ENCODE measurements around the gene EIF1AX.

EIF1AX gene

DNA sequence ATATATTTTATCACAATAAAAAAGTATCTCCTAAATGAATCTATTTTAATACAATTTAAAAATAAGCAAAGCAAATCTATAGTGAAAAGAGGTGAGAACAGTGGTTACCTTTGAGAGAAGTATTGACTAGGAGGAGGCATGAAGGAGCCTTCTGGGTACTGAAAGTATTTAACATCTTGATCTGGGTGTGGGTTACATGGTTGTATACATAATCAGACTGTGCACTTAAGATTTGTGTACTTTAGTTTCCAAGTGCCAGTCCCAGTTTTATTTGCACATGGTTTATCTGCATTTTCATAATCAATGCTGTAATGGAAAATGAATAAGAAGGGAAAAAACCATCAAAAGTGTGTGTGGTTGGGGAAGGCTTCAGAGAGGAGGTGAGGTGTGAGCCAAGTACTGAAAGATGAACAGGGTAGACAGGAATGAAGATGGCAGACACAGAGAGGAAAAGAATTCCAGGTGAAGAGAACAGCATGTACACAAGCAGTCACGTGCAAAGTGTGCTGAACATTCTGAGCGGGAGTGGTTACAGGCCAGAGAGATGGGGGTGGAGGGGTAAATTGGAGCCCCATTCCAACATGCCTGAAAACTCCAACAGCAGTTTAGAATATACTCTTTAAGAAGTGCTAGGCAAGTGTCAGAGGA, 39.6 kb downstream of the EIF1AX start:
- H3K36me3 Mint-ChIP-seq: no peaks in the 10 kb centered on the region
- H3K27ac Mint-ChIP-seq: no peak overlapping the region
- H3K9me3 Mint-ChIP-seq: no peaks in the 10 kb centered on the region
- ATAC-seq: no peak
- no peak overlapping the region for H3K4me3 Mint-ChIP-seq
- DNase-seq (ENCODE audit: low spot score in 2 of 2): no peak
- H3K4me1 Mint-ChIP-seq: peaks cover 6% of the 10 kb centered on the region

DNA sequence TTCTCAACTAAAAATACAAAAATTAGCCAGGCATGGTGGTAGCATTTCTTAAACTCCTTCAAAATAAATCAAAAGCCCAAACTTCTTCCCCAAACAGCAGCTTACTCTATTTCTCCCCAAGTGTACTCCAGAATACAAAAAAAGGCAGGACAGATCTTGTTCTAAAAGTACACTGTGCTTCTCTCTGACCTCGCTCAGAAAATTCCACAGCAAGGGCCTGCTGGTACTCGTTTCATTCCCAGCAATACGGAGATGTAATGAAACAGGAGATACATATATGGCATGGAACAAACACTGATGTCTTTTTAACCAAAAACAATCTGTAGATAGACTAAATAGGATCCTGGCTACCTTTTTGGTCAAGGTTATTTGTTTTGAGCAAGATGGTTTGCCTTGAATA, 50.1 kb downstream of the EIF1AX start:
- no peaks in the 10 kb centered on the region for H3K9me3 Mint-ChIP-seq
- no peak overlapping the region for H3K27ac Mint-ChIP-seq
- DNase-seq (ENCODE audit: low spot score in 2 of 2) (no peak), ATAC-seq (no peak)
- H3K36me3 Mint-ChIP-seq: no peaks in the 10 kb centered on the region
- H3K4me3 Mint-ChIP-seq: no peak overlapping the region
- no peaks in the 10 kb centered on the region for H3K4me1 Mint-ChIP-seq

DNA sequence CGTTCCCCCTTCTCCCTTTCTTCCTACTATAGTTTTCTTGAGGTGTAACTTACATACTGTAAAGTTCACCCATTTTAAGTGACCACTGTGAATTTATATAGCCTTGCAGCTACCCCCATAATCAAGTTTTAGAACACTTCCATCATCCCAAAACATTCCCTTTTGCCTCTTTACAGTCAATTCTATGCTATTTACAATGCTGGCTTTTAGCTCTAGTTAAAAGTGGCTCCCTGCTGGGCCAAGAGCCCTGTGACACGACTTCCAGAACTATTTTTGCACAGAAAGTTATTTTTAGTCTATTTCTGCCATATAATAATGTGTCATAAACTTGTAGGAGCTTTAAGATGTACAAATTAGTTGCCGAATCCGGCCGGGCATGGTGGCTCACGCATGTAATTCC, 51.8 kb downstream of the EIF1AX start:
- no peak for ATAC-seq
- no peak for DNase-seq (ENCODE audit: low spot score in 2 of 2)
- Mint-ChIP-seq H3K36me3 (no peaks in the 10 kb centered on the region), H3K4me3 (no peak overlapping the region), H3K9me3 (no peaks in the 10 kb centered on the region), H3K27ac (no peak overlapping the region), H3K4me1 (no peaks in the 10 kb centered on the region)

DNA sequence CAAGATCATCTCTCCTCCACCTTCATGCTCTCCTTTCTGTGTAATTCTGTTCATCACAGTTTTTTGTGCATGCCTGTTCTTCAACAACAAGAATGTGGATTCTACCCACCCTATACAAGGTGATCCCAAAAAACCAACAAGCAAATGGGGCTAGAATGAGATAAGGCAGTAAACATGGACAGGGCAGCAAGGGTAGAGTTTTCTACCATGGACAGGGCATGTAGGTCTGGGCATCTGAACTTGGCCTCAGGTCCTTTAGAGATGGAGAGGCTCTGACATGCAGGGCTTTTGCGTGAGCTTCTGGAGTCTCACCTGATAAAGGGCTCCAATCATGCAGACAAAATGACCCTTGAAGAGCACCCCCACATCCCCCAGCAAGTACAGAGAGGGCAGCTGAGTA, 61.4 kb downstream of the EIF1AX start:
- ATAC-seq: no peak
- H3K27ac Mint-ChIP-seq: no peak overlapping the region
- no peak overlapping the region for H3K4me3 Mint-ChIP-seq
- no peaks in the 10 kb centered on the region for H3K36me3 Mint-ChIP-seq
- DNase-seq (ENCODE audit: low spot score in 2 of 2): no peak
- no peaks in the 10 kb centered on the region for H3K9me3 Mint-ChIP-seq
- no peaks in the 10 kb centered on the region for H3K4me1 Mint-ChIP-seq

Data from stimulated activated effector memory CD8-positive, alpha-beta T cell treated with anti-CD3 and anti-CD28 coated beads, Interleukin-12 subunit alpha, Interleukin-12 subunit beta, amount 100 ng/mL, for 72 hours (primary cell).